Spinal cord (tissue), 10 donors: ENCODE measurements around the gene IST1. TPM values are rescaled to one million over a fixed set of nuclear protein-coding genes. Genes with fewer than 3 reads are reported as not detected.
"Not testable (repeated sequence)": the region's sequence is repeated elsewhere in the genome, so short reads cannot be mapped to it uniquely, and the experiment has no call there.

ENCODE experiments used
- DNase-seq, 6 donors: peaks; one replicate each; pipeline versions ENCODE4 v3.0.0 to v3.0.0-alpha.2; 2013 to 2015; ENCODE audit warnings: low spot score in 6 of 6, low read depth in 4 of 6
- H3K27ac ChIP-seq: one replicate; pipeline ENCODE4 v1.5.1; 2013; ENCODE audit warnings: low read depth, low read length, control low read depth
- H3K27me3 ChIP-seq: one replicate; pipeline ENCODE4 v1.6.1; 2013; ENCODE audit warnings: low read length; ENCODE audit not compliant: control insufficient read depth, insufficient read depth
- H3K36me3 ChIP-seq: one replicate; pipeline ENCODE4 v1.6.1; 2013; ENCODE audit warnings: low read length; ENCODE audit not compliant: control insufficient read depth, insufficient read depth
- H3K4me1 ChIP-seq: one replicate; pipeline ENCODE4 v1.6.1; 2013; ENCODE audit warnings: low read length; ENCODE audit not compliant: control insufficient read depth, insufficient read depth
- H3K4me3 ChIP-seq: one replicate; pipeline ENCODE4 v1.5.1; 2013; ENCODE audit warnings: low read depth, low read length, control low read depth
- H3K9me3 ChIP-seq: one replicate; pipeline ENCODE4 v1.6.1; 2013; ENCODE audit warnings: low read length; ENCODE audit not compliant: control insufficient read depth, insufficient read depth
- WGBS: methylation state at CpG from one replicate; pipeline ENCODE4 v1.1.5; 2013; ENCODE audit warnings: missing lambda C conversion rate; ENCODE audit not compliant: insufficient coverage; 5-methylcytosine and 5-hydroxymethylcytosine counted together
- polyA plus RNA-seq, 2 donors: library from polyadenylated mRNA; unstranded; fragments of 120-200 nt; gene quantifications; one replicate each; pipeline ENCODE4 v1.2.1, GENCODE V29; 2013; ENCODE audit not compliant: insufficient read length in 2 of 2
- total RNA-seq, 2 donors: library from RNA; depleted of rRNA in 1 of 2; stranded (reverse); fragments of 120-200 nt in 1 of 2; fragments of >200 nt in 1 of 2; gene quantifications; one replicate each; pipeline versions ENCODE4 v1.2.3 to v1.2.4, GENCODE V29; 2013 to 2014
- donor health status: healthy.

IST1 gene
- total and polyA plus RNA-seq, 4 donors = 159 to 243 (median 192) TPM

DNA sequence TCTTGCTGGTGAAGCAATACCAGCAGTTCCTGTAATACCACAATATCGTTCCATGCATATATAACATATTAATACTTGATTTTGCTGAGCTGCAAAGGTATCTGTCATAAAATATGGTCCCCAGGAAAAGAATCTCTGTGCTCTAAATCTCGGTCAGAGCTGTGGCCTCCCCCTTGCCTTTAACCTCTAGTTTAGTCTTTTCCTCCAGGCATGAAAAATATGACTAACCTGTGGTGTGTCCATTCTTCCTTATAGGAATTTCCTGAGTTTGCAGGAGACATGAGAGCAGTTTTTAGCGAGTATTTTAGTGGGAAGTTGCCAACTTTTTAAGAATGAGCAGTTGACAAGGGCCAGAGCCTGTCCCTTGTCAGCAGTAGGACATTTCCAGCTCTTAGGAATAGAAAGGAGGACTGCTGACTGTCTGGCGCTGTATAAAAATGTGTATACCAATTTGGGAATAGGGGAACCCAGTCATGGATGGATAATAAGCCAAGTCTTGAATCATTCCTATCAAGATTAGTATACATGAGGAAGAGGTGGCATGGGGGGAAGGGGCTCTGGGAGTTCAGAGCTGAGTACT lies 40.9 kb upstream of the IST1 start:
- WGBS = 97% methylated on average over 3 of the region's 4 CpGs
- H3K4me1 ChIP-seq = no peaks in the 10 kb centered on the region
- peaks cover 49% of the 10 kb centered on the region for H3K36me3 ChIP-seq
- DNase-seq = no peak
- no peaks in the 10 kb centered on the region for H3K27me3 ChIP-seq
- H3K27ac ChIP-seq = no peak overlapping the region
- no peaks in the 10 kb centered on the region for H3K9me3 ChIP-seq
- H3K4me3 ChIP-seq = no peak overlapping the region

DNA sequence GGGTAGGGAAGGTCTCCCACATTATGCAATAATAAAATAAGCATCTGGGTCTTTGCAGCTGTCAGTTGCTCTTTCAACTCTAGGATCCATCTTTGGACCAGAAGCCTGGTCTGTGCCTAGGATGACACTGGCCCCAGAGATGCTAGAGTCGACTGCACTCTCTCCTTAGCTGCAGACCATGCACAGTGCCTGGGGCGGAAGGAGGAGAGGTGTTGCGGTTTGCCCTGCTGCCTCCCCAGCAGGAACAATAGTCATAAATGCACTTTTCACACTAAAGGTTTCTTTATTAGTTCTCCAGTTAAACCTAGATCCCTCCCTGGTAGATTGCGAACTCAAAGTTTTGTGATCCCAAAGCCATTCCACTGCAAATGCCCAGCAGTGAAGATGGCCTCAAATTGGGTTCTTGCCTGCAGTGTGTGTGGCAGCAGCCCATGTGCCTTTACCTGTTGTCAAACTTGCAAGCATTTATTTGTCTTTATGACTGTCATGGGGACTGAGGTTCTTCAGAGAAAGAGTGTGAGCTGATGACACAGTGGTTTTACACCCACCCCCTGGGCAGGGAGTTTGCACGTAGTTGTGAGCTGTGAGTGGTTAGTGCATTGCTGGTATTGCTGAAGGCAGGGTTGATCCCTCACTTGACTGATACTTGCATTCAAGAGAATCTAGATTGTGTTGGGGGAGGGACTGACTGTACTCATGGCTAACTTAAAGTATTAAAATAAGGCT lies 39.2 kb upstream of the IST1 start:
- 85% methylated on average over 4 of the region's 5 CpGs for WGBS
- no peak overlapping the region for H3K4me3 ChIP-seq
- no peak overlapping the region for H3K27ac ChIP-seq
- H3K4me1 ChIP-seq = no peaks in the 10 kb centered on the region
- H3K36me3 ChIP-seq = peaks cover 47% of the 10 kb centered on the region
- no peaks in the 10 kb centered on the region for H3K27me3 ChIP-seq
- DNase-seq = no peak
- H3K9me3 ChIP-seq = no peaks in the 10 kb centered on the region

DNA sequence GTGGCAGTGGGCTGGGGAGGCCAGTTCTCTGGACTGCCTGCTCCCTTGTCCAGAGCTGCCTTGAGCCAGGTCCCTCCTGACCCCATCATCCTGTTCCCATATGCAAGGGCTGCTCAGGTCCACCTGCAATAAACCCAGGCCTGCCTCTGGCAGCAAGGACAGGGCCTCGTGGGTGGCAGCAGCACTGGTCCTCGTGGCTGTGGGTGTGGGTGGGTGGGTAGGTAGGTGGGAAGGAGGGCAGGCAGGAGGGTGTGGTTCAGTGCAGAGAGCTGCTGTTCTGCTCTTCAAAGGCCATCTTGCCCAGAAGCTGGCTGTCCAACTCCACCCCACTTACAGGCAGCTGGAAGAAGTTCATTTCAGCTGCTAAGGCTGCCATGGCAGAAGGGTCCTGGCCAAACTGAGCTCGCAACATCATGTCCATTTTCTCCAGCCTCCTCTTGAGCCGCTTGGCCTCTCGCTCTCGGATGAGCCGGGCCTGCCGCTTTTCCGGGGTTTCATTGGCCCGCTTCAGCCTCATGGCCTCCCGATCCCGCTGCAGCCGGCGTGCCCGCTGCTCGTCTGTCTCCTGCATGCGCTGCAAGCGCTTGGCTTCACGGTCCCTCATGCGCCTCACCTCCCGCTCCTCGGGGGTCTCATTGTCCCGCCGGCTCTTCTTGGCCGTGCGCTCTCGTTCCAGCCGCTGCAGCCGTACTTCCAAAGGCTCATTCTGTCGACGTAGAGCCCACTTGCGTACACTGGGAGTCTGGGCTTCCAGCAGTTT lies 35.4 kb upstream of the IST1 start:
- DNase-seq = no peak
- H3K4me3 ChIP-seq = no peak overlapping the region
- H3K9me3 ChIP-seq = no peaks in the 10 kb centered on the region
- no peaks in the 10 kb centered on the region for H3K27me3 ChIP-seq
- H3K4me1 ChIP-seq = no peaks in the 10 kb centered on the region
- WGBS = 94% methylated on average over 32 of the region's 32 CpGs
- H3K36me3 ChIP-seq = peaks cover 58% of the 10 kb centered on the region
- no peak overlapping the region for H3K27ac ChIP-seq

DNA sequence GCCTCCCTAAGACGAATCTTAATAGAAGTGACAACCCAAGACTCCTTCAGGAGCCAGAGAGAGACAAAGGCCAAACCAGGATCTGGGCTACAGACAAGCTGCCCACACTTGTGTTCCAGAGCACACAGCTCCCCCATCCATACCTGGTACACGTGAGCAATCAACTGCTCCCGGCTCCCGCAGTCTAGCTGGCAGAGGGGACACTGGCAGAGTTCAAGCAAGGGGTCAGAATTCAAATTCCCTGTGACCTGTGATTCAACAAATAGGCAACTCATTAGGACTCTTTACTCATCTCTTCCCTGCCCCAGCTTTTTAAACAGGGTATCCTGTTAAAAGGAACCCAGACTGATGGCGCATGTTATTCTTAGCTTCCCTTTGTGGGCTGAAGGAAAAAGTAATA lies 31.3 kb upstream of the IST1 start:
- 96% methylated on average over 4 of the region's 5 CpGs for WGBS
- H3K36me3 ChIP-seq = peaks cover 58% of the 10 kb centered on the region

DNA sequence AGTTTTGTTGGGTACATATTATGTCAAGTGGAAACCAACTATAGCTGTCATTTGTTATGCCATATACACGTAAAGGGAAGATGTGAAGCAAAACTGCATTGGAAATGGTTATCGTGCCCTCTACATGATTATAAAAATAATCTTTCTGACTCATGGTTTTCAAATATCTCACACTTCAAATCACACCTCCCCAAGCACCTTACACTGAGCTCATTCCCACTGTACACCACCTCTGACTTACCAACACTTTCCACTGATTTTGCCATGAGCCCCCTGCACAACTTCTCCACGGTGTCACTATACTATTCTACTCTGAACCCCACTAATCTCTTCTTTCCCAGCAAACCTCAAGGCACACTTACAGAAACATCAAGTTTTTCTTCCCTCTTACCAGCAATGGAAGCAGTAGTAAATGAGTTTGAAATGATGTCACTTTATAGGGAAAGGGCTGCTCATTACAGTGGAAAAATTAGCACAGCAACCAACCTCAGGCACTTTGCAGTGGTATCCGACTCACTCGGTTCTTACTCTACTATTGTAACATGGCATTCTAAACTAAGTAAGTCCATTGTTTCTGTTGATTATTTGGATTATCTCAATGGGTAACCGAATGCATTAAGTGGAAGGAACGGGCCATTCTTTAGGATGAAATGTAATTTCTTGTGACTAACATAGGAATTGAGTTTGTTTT lies 30.0 kb upstream of the IST1 start:
- WGBS = 97% methylated on average over 3 of the region's 7 CpGs
- no peak for DNase-seq
- no peaks in the 10 kb centered on the region for H3K9me3 ChIP-seq
- H3K27ac ChIP-seq = no peak overlapping the region
- H3K36me3 ChIP-seq = peaks cover 45% of the 10 kb centered on the region
- no peaks in the 10 kb centered on the region for H3K27me3 ChIP-seq
- no peaks in the 10 kb centered on the region for H3K4me1 ChIP-seq
- H3K4me3 ChIP-seq = no peak overlapping the region

More for the DNA sequence above, 31.3 kb upstream of the IST1 start:
- Histone ChIP-seq H3K4me1 (no peaks in the 10 kb centered on the region), H3K4me3 (no peak overlapping the region), H3K27me3 (no peaks in the 10 kb centered on the region), H3K9me3 (no peaks in the 10 kb centered on the region), H3K27ac (no peak overlapping the region)
- no peak for DNase-seq

DNA sequence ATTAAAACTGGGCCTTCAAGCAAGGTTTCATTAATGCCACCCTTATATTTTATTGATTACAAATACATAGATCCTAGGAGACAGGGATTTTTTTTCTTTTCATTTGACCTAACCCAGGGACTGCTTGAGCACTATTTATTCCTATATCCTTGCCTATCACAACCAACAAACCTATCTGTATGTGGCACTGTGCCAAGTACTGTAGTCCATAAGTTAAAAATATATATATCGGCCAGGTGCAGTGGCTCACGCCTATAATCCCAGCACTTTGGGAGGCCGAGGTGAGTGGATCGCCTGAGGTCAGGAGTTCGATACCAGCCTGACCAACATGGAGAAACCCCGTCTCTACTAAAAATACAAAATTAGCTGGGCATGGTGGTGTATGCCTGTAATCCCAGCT lies 28.2 kb upstream of the IST1 start:
- H3K36me3 ChIP-seq = peaks cover 34% of the 10 kb centered on the region
- H3K4me3 ChIP-seq, H3K27ac ChIP-seq, H3K27me3 ChIP-seq, H3K4me1 ChIP-seq, DNase-seq, H3K9me3 ChIP-seq: not testable (repeated sequence)
- 100% methylated on average over 3 of the region's 6 CpGs for WGBS

DNA sequence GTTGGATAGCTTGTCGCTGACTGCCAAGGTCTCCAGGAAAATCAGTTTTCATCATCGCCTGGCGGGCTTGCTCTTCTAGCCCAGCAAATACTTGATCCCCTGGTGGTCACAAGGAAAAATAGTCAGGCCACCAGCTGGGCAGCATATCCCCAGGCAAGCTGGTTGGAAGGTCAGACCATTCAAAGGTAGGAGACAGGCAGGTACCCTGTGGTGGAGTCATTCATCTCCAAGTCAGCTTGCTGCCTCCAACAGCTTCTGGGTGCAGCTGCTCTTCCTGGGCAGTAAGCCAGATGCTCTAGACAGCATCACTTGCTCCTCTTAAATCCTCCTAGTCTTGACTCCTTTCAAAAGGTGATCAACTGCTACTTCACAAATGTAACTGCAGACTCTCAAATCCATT lies 27.4 kb upstream of the IST1 start:
- H3K9me3 ChIP-seq = no peaks in the 10 kb centered on the region
- 63% methylated on average over 3 of the region's 3 CpGs for WGBS
- peak in 2 of 6 donors; percentile 3 to 45 for DNase-seq
- no peak overlapping the region for H3K27ac ChIP-seq
- H3K36me3 ChIP-seq = peaks cover 30% of the 10 kb centered on the region
- H3K4me1 ChIP-seq = no peaks in the 10 kb centered on the region
- no peaks in the 10 kb centered on the region for H3K27me3 ChIP-seq
- no peak overlapping the region for H3K4me3 ChIP-seq

DNA sequence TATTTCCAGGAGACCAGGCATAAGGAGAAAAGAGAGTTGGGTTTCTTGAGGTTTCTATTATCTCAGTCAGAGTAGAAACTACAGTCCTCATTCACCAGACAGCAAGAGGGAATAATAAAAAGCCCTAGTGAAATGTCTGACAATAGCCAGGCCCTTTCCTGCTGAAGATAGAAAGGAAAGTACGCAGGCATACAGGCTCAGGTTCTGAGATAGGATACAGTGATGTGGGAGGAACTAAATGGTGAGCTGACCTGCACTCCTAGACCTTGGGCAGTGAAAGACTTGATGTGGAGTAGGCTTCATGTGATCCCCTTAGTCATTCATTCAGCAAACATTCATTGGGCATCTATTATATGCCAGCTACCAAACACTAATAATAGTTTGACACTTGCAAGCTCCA lies 26.2 kb upstream of the IST1 start:
- 90% methylated on average over 1 of the region's 1 CpG for WGBS
- Histone ChIP-seq H3K36me3 (peaks cover 30% of the 10 kb centered on the region), H3K4me1 (no peaks in the 10 kb centered on the region)

DNA sequence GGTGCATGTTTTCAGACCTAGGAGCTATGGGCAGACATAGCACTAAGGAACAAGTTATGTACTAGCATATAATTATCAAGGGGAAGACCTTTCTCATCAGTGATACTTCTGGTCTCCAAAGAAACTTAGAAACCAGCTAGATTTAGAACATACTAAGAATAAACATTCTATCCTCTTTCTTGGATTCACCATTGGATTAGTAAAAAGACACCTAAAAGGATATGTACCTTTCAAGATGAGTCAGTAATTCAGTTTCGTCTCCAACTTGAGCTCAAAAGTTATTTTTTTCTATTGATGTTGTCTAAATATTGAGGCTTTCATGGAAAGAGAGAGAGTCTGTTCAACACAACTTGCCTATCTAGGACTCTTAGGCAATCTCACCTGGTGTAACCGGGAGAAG lies 24.5 kb upstream of the IST1 start:
- no CpG with 5 or more reads among the region's 2 CpGs for WGBS

More for the DNA sequence above, 26.2 kb upstream of the IST1 start:
- Histone ChIP-seq H3K27ac (no peak overlapping the region), H3K4me3 (no peak overlapping the region), H3K27me3 (no peaks in the 10 kb centered on the region), H3K9me3 (no peaks in the 10 kb centered on the region)
- DNase-seq = no peak

More for the DNA sequence above, 24.5 kb upstream of the IST1 start:
- no peaks in the 10 kb centered on the region for H3K4me1 ChIP-seq
- H3K9me3 ChIP-seq = no peaks in the 10 kb centered on the region
- no peak overlapping the region for H3K4me3 ChIP-seq
- no peaks in the 10 kb centered on the region for H3K27me3 ChIP-seq
- no peak overlapping the region for H3K27ac ChIP-seq
- peaks cover 32% of the 10 kb centered on the region for H3K36me3 ChIP-seq
- DNase-seq = no peak
